Uterus (tissue), 2 donors: ENCODE results near the gene MPP1.

Source experiments
- POLR2A ChIP-seq, 2 donors: fragments of 450-650 bp; IDR thresholded peaks; one replicate each; pipeline ENCODE4 v1.6.1; 2016; ENCODE audit warnings: antibody characterized with exemption in 2 of 2, mild to moderate bottlenecking in 1 of 2, moderate library complexity in 1 of 2
- TF ChIP-seq, protein P1 (sequence below), 4 experiments: fragments of 200-600 bp in 2 of 4; fragments of 450-650 bp in 2 of 4; sonication (generic) in 2 of 4; IDR thresholded peaks; one replicate each; pipeline ENCODE4 v1.5.1; 2016 to 2019; ENCODE audit warnings: antibody characterized with exemption in 4 of 4, mild to moderate bottlenecking in 2 of 4, moderate library complexity in 1 of 4

DNA sequence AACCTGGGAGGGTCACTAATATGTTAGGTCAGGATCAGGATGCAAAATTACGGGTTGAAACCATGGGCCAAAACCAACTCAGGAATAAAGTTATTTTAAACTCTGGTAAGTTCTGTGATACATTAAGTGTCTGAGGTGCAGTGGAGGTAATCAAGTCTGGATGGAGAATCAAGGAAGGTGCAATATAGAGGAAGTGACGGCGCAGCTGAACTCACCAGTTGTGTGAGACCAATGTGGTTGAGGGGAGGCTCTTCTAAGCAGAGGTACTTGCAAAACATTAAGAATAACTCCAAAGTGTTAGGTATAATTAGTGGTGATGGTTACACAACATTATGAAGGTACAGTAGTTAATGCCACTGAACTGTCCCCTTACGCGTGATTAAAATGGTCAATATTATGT is 74.1 kb downstream of the MPP1 start:
- TF ChIP-seq, protein P1, sequence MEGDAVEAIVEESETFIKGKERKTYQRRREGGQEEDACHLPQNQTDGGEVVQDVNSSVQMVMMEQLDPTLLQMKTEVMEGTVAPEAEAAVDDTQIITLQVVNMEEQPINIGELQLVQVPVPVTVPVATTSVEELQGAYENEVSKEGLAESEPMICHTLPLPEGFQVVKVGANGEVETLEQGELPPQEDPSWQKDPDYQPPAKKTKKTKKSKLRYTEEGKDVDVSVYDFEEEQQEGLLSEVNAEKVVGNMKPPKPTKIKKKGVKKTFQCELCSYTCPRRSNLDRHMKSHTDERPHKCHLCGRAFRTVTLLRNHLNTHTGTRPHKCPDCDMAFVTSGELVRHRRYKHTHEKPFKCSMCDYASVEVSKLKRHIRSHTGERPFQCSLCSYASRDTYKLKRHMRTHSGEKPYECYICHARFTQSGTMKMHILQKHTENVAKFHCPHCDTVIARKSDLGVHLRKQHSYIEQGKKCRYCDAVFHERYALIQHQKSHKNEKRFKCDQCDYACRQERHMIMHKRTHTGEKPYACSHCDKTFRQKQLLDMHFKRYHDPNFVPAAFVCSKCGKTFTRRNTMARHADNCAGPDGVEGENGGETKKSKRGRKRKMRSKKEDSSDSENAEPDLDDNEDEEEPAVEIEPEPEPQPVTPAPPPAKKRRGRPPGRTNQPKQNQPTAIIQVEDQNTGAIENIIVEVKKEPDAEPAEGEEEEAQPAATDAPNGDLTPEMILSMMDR (IDR thresholded peaks at IDR 0.05): no peak
- TF ChIP-seq POLR2A (IDR thresholded peaks at IDR 0.05): no peak
